IMR-90 (cell line): ENCODE data around the gene IQCK. TPM values are rescaled to one million over a fixed set of nuclear protein-coding genes. Genes with fewer than 3 reads are reported as not detected.

Experiments used
- ATAC-seq: fragments of 200-7000 bp; cut with Tn5 transposase; 2 replicates; pipeline ENCODE4 v1.9.1; 2020; ENCODE audit warnings: low read depth, mild to moderate bottlenecking, moderate library complexity
- BruUV-seq: library from RNA; stranded (reverse); fragments of 400-500 nt; replicated peaks from 2 replicates; lab custom pipeline; 2021; lab: Mats Ljungman, UMichigan
- CTCF ChIA-PET: fragments of 300-600 bp; formaldehyde crosslinking; extraction: SDS; loops from one replicate; lab custom pipeline; 2021; ENCODE audit warnings: antibody characterized with exemption; lab: Yijun Ruan, JAX
- POLR2A ChIA-PET: fragments of 300-600 bp; sonication (Branson Sonifier 250); formaldehyde crosslinking; loops from one replicate; lab custom pipeline; 2022; ENCODE audit warnings: antibody characterized with exemption; ENCODE audit not compliant: unreplicated experiment; lab: Charles Lee
- DNase-seq: peaks from one replicate; pipeline ENCODE4 v3.0.0; 2013
- H2AFZ ChIP-seq: replicated peaks from 2 replicates; pipeline ENCODE3; 2013; ENCODE audit warnings: low read length, mild to moderate bottlenecking; ENCODE audit not compliant: poor library complexity
- H2AK5ac ChIP-seq: 2 replicates; pipeline ENCODE4 v1.6.1; 2013; ENCODE audit warnings: low read depth, low read length, inconsistent platforms
- H2AK9ac ChIP-seq: replicated peaks from 2 replicates; pipeline ENCODE3; 2013; ENCODE audit warnings: mild to moderate bottlenecking, low read depth, low read length, moderate library complexity; ENCODE audit not compliant: poor library complexity
- H2BK120ac ChIP-seq: 2 replicates; pipeline ENCODE4 v1.6.1; 2013; ENCODE audit warnings: low read depth, low read length, inconsistent platforms
- H2BK15ac ChIP-seq: 3 replicates; pipeline ENCODE4 v1.6.1; 2013; ENCODE audit warnings: low read depth, low read length, inconsistent platforms
- H2BK20ac ChIP-seq: 2 replicates; pipeline ENCODE4 v1.6.1; 2013; ENCODE audit warnings: low read depth, mild to moderate bottlenecking, inconsistent platforms, low read length, moderate library complexity
- H2BK5ac ChIP-seq: 2 replicates; pipeline ENCODE4 v1.6.1; 2013; ENCODE audit warnings: mild to moderate bottlenecking, low read depth, low read length, inconsistent platforms; ENCODE audit not compliant: poor library complexity, severe bottlenecking
- H3K14ac ChIP-seq: replicated peaks from 2 replicates; pipeline ENCODE4 v1.6.1; 2013; ENCODE audit warnings: low read depth, low read length, inconsistent platforms
- H3K18ac ChIP-seq: 2 replicates; pipeline ENCODE4 v1.6.1; 2013; ENCODE audit warnings: low read depth, low read length, control low read depth
- H3K23ac ChIP-seq: 2 replicates; pipeline ENCODE4 v1.6.1; 2013; ENCODE audit warnings: low read depth, low read length, inconsistent platforms
- H3K27ac ChIP-seq: 2 replicates; pipeline ENCODE4 v1.5.1; 2013; ENCODE audit warnings: mild to moderate bottlenecking, control low read depth, low read length; ENCODE audit not compliant: insufficient read depth
- H3K27me3 ChIP-seq: 2 replicates; pipeline ENCODE4 v1.6.1; 2013; ENCODE audit warnings: low read length; ENCODE audit not compliant: control insufficient read depth, insufficient read depth
- H3K36me3 ChIP-seq: 2 replicates; pipeline ENCODE4 v1.6.1; 2013; ENCODE audit warnings: low read length, mixed read lengths; ENCODE audit not compliant: control insufficient read depth, insufficient read depth
- H3K4ac ChIP-seq: 2 replicates; pipeline ENCODE4 v1.6.1; 2013; ENCODE audit warnings: low read depth, low read length, inconsistent platforms
- H3K4me1 ChIP-seq: 2 replicates; pipeline ENCODE4 v1.6.1; 2013; ENCODE audit warnings: low read length, mixed read lengths; ENCODE audit not compliant: control insufficient read depth, insufficient read depth
- H3K4me2 ChIP-seq: 2 replicates; pipeline ENCODE4 v1.6.1; 2013; ENCODE audit warnings: low read depth, mild to moderate bottlenecking, control low read depth, low read length, moderate library complexity
- H3K4me3 ChIP-seq: 2 replicates; pipeline ENCODE4 v1.5.1; 2013; ENCODE audit warnings: low read depth, mild to moderate bottlenecking, control low read depth, low read length, moderate library complexity; ENCODE audit not compliant: insufficient read depth
- H3K56ac ChIP-seq: 2 replicates; pipeline ENCODE4 v1.6.1; 2013; ENCODE audit warnings: low read length, inconsistent platforms; ENCODE audit not compliant: insufficient read depth; ENCODE audit errors: extremely low read depth
- H3K79me1 ChIP-seq, 2 experiments: 2 replicates each; pipeline ENCODE4 v1.6.1; 2013; ENCODE audit warnings: low read length in 2 of 2, inconsistent platforms in 1 of 2, low read depth in 1 of 2
- H3K9ac ChIP-seq: 2 replicates; pipeline ENCODE4 v1.6.1; 2013; ENCODE audit warnings: low read depth, low read length, control low read depth
- H3K9me1 ChIP-seq: 2 replicates; pipeline ENCODE4 v1.6.1; 2013; ENCODE audit warnings: low read length, inconsistent platforms; ENCODE audit not compliant: insufficient read depth
- H3K9me3 ChIP-seq: 2 replicates; pipeline ENCODE4 v1.6.1; 2013; ENCODE audit warnings: low read length; ENCODE audit not compliant: control insufficient read depth, insufficient read depth
- H4K20me1 ChIP-seq: 2 replicates; pipeline ENCODE4 v1.6.1; 2013; ENCODE audit warnings: low read length, inconsistent platforms; ENCODE audit not compliant: insufficient read depth
- H4K5ac ChIP-seq: 2 replicates; pipeline ENCODE4 v1.6.1; 2013; ENCODE audit warnings: mild to moderate bottlenecking, low read depth, low read length, control low read depth
- H4K8ac ChIP-seq, 2 experiments: 2 replicates each; pipeline ENCODE4 v1.6.1; 2013; ENCODE audit warnings: low read depth in 2 of 2, low read length in 2 of 2, control low read depth in 1 of 2, inconsistent platforms in 1 of 2
- H4K91ac ChIP-seq: 2 replicates; pipeline ENCODE4 v1.6.1; 2013; ENCODE audit warnings: low read depth, low read length, inconsistent platforms; ENCODE audit not compliant: insufficient read depth
- BHLHE40 ChIP-seq: fragments of 150-350 bp; IDR thresholded peaks from 2 replicates; pipeline ENCODE4 v1.6.1; 2016; ENCODE audit warnings: mild to moderate bottlenecking, low read depth, low read length
- CEBPB ChIP-seq: IDR thresholded peaks from 2 replicates; pipeline ENCODE4 v1.6.1; 2012; ENCODE audit warnings: low read depth, low read length, improper control_type of control experiment
- MAFK ChIP-seq: IDR thresholded peaks from 2 replicates; pipeline ENCODE4 v1.6.1; 2012; ENCODE audit warnings: low read depth, low read length, improper control_type of control experiment
- MXI1 ChIP-seq: IDR thresholded peaks from 2 replicates; pipeline ENCODE4 v1.6.1; 2012; ENCODE audit warnings: low read depth, mild to moderate bottlenecking, low read length, moderate library complexity, borderline replicate concordance
- NFE2L2 ChIP-seq: fragments of 150-350 bp; IDR thresholded peaks from 2 replicates; pipeline ENCODE4 v1.6.1; 2016; ENCODE audit warnings: low read depth, mild to moderate bottlenecking, low read length
- POLR2A ChIP-seq: IDR thresholded peaks from 2 replicates; pipeline ENCODE4 v1.6.1; 2012; ENCODE audit warnings: mild to moderate bottlenecking, low read depth, low read length
- RAD21 ChIP-seq: IDR thresholded peaks from 2 replicates; pipeline ENCODE4 v1.6.1; 2012; ENCODE audit warnings: low read length, improper control_type of control experiment
- RCOR1 ChIP-seq: IDR thresholded peaks from 2 replicates; pipeline ENCODE4 v1.6.1; 2012; ENCODE audit warnings: mild to moderate bottlenecking, low read length, improper control_type of control experiment; ENCODE audit not compliant: insufficient replicate concordance
- RFX5 ChIP-seq: IDR thresholded peaks from 2 replicates; pipeline ENCODE4 v1.8.0; 2012; ENCODE audit warnings: low read depth, mild to moderate bottlenecking, low read length, moderate library complexity
- WGBS, 2 experiments: methylation state at CpG; one replicate each; pipeline versions ENCODE4 v1.1.5 to v1.1.7; 2013; ENCODE audit warnings: missing lambda C conversion rate in 2 of 2; ENCODE audit not compliant: insufficient read length in 1 of 2; ENCODE audit errors: extremely low coverage in 2 of 2; 5-methylcytosine and 5-hydroxymethylcytosine counted together
- dilution Hi-C: fragments of 300-500 bp; cut with HindIII; formaldehyde crosslinking; loops from one replicate; pipeline ENCODE4 v1.14.3; 2018; ENCODE audit warnings: low sequenced_read_pairs; ENCODE audit not compliant: unreplicated experiment
- in situ Hi-C: fragments of 300-500 bp; cut with MboI; formaldehyde crosslinking; loops from 3 replicates; pipeline ENCODE4 v1.14.3; 2019; ENCODE audit warnings: low sequenced_read_pairs, inconsistent platforms, mixed read lengths
- intact Hi-C: fragments of 100-400 bp; cut with micrococcal nuclease; formaldehyde crosslinking; loops from 2 replicates; pipeline ENCODE4 v1.10.0; 2022
- polyA plus RNA-seq, 3 experiments: library from polyadenylated mRNA; depleted of rRNA; stranded (reverse); fragments of >200 nt; gene quantifications; 2 replicates each; pipeline ENCODE4 v1.2.3, GENCODE V29; 2012; ENCODE audit warnings: low replicate concordance in 1 of 3
- total RNA-seq: library from RNA; depleted of rRNA; stranded (reverse); fragments of >200 nt; gene quantifications from 2 replicates; pipeline ENCODE4 v1.2.3, GENCODE V29; 2012
- TF ChIP-seq, protein P1 (sequence below): fragments of 150-350 bp; IDR thresholded peaks from 2 replicates; pipeline ENCODE4 v1.6.1; 2016; ENCODE audit warnings: low read depth, mild to moderate bottlenecking, low read length, moderate library complexity, borderline replicate concordance
- TF ChIP-seq, protein P2 (sequence below): conservative IDR thresholded peaks from 2 replicates; pipeline ENCODE4 v1.5.1; 2012; ENCODE audit warnings: mild to moderate bottlenecking, low read depth, low read length, improper control_type of control experiment

The IQCK gene
- total and polyA plus RNA-seq, 2 of the 4 experiments (the other 2 are of a cell fraction): 4.1 to 5.4 TPM

DNA sequence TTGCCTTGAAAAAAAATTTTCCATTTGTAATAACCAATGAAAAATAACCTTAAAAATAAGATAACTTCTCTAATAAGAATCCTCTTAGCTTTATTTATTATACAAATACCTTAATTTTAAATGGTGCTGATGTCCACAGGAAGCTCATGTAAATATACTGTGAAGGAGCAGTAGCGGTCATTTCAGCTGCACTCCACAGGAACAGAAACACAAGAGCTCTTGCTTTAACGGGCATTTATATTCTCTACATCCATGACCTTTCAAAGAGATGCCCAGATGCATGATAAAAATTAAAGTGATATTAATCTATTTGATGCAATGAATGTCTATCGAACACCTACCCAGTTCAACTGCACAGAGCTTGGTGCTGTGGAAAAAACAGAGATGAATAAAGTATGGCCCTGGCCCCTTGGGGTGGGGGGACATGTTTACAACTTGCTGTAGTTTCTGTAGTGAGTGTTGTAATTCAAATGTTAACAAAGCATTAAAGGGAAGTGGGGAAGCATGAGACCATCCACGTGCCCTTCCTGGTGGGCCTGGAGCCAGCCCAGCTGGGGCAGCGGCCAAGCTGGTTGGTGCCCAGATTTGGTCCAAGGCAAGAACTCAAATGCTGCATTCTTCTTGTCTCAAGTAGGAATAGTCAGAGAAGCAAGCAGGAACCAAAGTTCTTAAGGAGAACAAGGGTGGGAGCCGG, 47.9 kb downstream of the IQCK start:
- DNase-seq (no peak), ATAC-seq (no peak; the same call in 1 of the 2 replicates)
- no peak overlapping the region for H3K18ac ChIP-seq
- dilution Hi-C loops (no loop called here), in situ Hi-C loops (no loop called here), intact Hi-C loops (no loop called here)
- H3K4me1 ChIP-seq: peaks cover 4% of the 10 kb centered on the region; the same call in 1 of the 2 replicates
- no peak overlapping the region for H4K91ac ChIP-seq
- H3K4me3 ChIP-seq: no peak overlapping the region
- no peaks in the 10 kb centered on the region for H3K79me1 ChIP-seq
- no peaks in the 10 kb centered on the region for H3K36me3 ChIP-seq
- H3K27me3 ChIP-seq: no peaks in the 10 kb centered on the region
- POLR2A ChIA-PET: no interaction called here
- no peak overlapping the region for H3K9ac ChIP-seq
- no peak overlapping the region for H2AFZ ChIP-seq
- CTCF ChIA-PET: interaction anchor here (1.3 kb wide), 1 partner anchor 15 kb away, joined by 5 read pairs; no protein-coding TSS in a partner anchor
- no TSS peak for BruUV-seq
- TF ChIP-seq NFE2L2 (no peak), BHLHE40 (no peak; the same call in 1 of the 2 replicates), RAD21 (no peak), RFX5 (no peak), CEBPB (no peak), MAFK (no peak), RCOR1 (no peak), MXI1 (no peak), POLR2A (no peak)
- TF ChIP-seq, protein P1, sequence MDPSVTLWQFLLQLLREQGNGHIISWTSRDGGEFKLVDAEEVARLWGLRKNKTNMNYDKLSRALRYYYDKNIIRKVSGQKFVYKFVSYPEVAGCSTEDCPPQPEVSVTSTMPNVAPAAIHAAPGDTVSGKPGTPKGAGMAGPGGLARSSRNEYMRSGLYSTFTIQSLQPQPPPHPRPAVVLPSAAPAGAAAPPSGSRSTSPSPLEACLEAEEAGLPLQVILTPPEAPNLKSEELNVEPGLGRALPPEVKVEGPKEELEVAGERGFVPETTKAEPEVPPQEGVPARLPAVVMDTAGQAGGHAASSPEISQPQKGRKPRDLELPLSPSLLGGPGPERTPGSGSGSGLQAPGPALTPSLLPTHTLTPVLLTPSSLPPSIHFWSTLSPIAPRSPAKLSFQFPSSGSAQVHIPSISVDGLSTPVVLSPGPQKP: no peak
- TF ChIP-seq, protein P2, sequence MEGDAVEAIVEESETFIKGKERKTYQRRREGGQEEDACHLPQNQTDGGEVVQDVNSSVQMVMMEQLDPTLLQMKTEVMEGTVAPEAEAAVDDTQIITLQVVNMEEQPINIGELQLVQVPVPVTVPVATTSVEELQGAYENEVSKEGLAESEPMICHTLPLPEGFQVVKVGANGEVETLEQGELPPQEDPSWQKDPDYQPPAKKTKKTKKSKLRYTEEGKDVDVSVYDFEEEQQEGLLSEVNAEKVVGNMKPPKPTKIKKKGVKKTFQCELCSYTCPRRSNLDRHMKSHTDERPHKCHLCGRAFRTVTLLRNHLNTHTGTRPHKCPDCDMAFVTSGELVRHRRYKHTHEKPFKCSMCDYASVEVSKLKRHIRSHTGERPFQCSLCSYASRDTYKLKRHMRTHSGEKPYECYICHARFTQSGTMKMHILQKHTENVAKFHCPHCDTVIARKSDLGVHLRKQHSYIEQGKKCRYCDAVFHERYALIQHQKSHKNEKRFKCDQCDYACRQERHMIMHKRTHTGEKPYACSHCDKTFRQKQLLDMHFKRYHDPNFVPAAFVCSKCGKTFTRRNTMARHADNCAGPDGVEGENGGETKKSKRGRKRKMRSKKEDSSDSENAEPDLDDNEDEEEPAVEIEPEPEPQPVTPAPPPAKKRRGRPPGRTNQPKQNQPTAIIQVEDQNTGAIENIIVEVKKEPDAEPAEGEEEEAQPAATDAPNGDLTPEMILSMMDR: no peak
- no peaks in the 10 kb centered on the region for H3K9me1 ChIP-seq
- no peaks in the 10 kb centered on the region for H4K20me1 ChIP-seq
- H3K4me2 ChIP-seq: no peak overlapping the region; the same call in 1 of the 2 replicates
- no peak overlapping the region for H3K4ac ChIP-seq
- no peak overlapping the region for H2AK5ac ChIP-seq
- H2BK120ac ChIP-seq: no peak overlapping the region
- H2AK9ac ChIP-seq: no peak overlapping the region
- H4K8ac ChIP-seq: no peak overlapping the region
- no peak overlapping the region; the same call in 1 of the 2 replicates for H3K14ac ChIP-seq
- 100% methylated on average over 1 of the region's 6 CpGs; no CpG with 5 or more reads in 1 of the 2 experiments for WGBS, 2 experiments
- no peak overlapping the region for H3K23ac ChIP-seq
- H3K9me3 ChIP-seq: peaks cover 5% of the 10 kb centered on the region; the same call in 1 of the 2 replicates
- no peak overlapping the region for H4K5ac ChIP-seq
- no peak overlapping the region for H2BK15ac ChIP-seq
- 0 out of 2 replicates have a peak overlapping the region, but pooled peaks have one; percentile 32 for H2BK20ac ChIP-seq
- no peak overlapping the region for H3K27ac ChIP-seq
- no peak overlapping the region for H2BK5ac ChIP-seq
- H3K56ac ChIP-seq: no peak overlapping the region
